Keratinocyte (primary cell): ENCODE measurements around the gene ABI2. TPM values are rescaled to one million over a fixed set of nuclear protein-coding genes. Genes with fewer than 3 reads are reported as not detected.

Experiments used
- DNase-seq: peaks from one replicate; pipeline ENCODE4 v3.0.0-alpha.2; 2011; ENCODE audit warnings: low read depth, missing footprints, low spot score
- FAIRE-seq: peaks from 2 replicates; lab custom pipeline; 2011; peaks lifted over from hg19 to GRCh38; lab: Jason Lieb, UNC
- H2AFZ ChIP-seq: 2 replicates; pipeline ENCODE4 v1.6.0; 2012; ENCODE audit warnings: low read length, control low read depth, inconsistent platforms; ENCODE audit not compliant: control insufficient read depth
- H3K27ac ChIP-seq: 2 replicates; pipeline ENCODE4 v1.5.1; 2011; ENCODE audit warnings: low read length; ENCODE audit not compliant: control insufficient read depth, insufficient read depth
- H3K27me3 ChIP-seq: 3 replicates; pipeline ENCODE4 v1.6.0; 2011; ENCODE audit warnings: low read length; ENCODE audit not compliant: control insufficient read depth, insufficient read depth; ENCODE audit errors: extremely low read depth
- H3K36me3 ChIP-seq, 2 experiments: 2 replicates in 1 of 2; 3 replicates in 1 of 2; pipeline ENCODE4 v1.5.1; 2011; ENCODE audit warnings: low read length in 2 of 2, mild to moderate bottlenecking in 1 of 2; ENCODE audit not compliant: control insufficient read depth in 2 of 2, insufficient read depth in 2 of 2; ENCODE audit errors: extremely low read depth in 1 of 2
- H3K4me1 ChIP-seq: 3 replicates; pipeline ENCODE4 v1.5.1; 2011; ENCODE audit warnings: low read length; ENCODE audit not compliant: control insufficient read depth, insufficient read depth; ENCODE audit errors: extremely low read depth
- H3K4me2 ChIP-seq: 3 replicates; pipeline ENCODE4 v1.6.0; 2011; ENCODE audit warnings: low read depth, low read length; ENCODE audit not compliant: control insufficient read depth, insufficient read depth; ENCODE audit errors: extremely low read depth
- H3K4me3 ChIP-seq, 3 experiments: fragments of 200-600 bp in 1 of 3; sonication (generic) in 1 of 3; 2 replicates in 2 of 3; 3 replicates in 1 of 3; pipeline ENCODE4 v1.5.1; 2011 to 2016; ENCODE audit warnings: low read length in 3 of 3, mild to moderate bottlenecking in 3 of 3, control low read depth in 2 of 3, inconsistent platforms in 1 of 3, low read depth in 1 of 3, mixed read lengths in 1 of 3, mixed run types in 1 of 3, moderate library complexity in 1 of 3; ENCODE audit not compliant: control insufficient read depth in 2 of 3, insufficient read depth in 2 of 3; ENCODE audit errors: extremely low read depth in 1 of 3
- H3K79me2 ChIP-seq: 2 replicates; pipeline ENCODE4 v1.6.0; 2012; ENCODE audit warnings: low read length; ENCODE audit not compliant: control insufficient read depth, insufficient read depth
- H3K9ac ChIP-seq: 3 replicates; pipeline ENCODE4 v1.6.0; 2011; ENCODE audit warnings: low read length; ENCODE audit not compliant: control insufficient read depth, insufficient read depth; ENCODE audit errors: extremely low read depth
- H3K9me1 ChIP-seq: 3 replicates; pipeline ENCODE4 v1.6.0; 2011; ENCODE audit warnings: low read length; ENCODE audit not compliant: control insufficient read depth, insufficient read depth; ENCODE audit errors: extremely low read depth
- H3K9me3 ChIP-seq: 2 replicates; pipeline ENCODE4 v1.5.1; 2012; ENCODE audit warnings: low read depth, low read length; ENCODE audit not compliant: control insufficient read depth
- H4K20me1 ChIP-seq: 3 replicates; pipeline ENCODE4 v1.6.0; 2011; ENCODE audit warnings: low read length; ENCODE audit not compliant: control insufficient read depth, insufficient read depth; ENCODE audit errors: extremely low read depth
- EZH2 ChIP-seq: IDR thresholded peaks from one replicate; pipeline ENCODE4 v1.6.1; 2012; ENCODE audit warnings: inconsistent platforms, mild to moderate bottlenecking, low read length, moderate library complexity
- dilution Hi-C: fragments of 300-500 bp; cut with MboI; formaldehyde crosslinking; loops from one replicate; pipeline ENCODE4 v1.7.0; 2020; ENCODE audit warnings: low sequenced_read_pairs; ENCODE audit not compliant: extremely low pct_ligation_motif_present
- polyA plus RNA-seq, 5 experiments: library from polyadenylated mRNA; depleted of rRNA in 3 of 5; stranded (reverse) in 3 of 5; stranded (forward) in 1 of 5; unstranded in 1 of 5; fragments of >200 nt; gene quantifications; 1 replicate in 1 of 5; 2 replicates in 3 of 5; 3 replicates in 1 of 5; pipeline versions ENCODE4 v1.2.1 to v1.2.3, GENCODE V29; 2011 to 2012; ENCODE audit warnings: missing spikeins in 2 of 5, low read depth in 1 of 5, low replicate concordance in 1 of 5
- TF ChIP-seq, protein P1 (sequence below), 3 experiments: IDR thresholded peaks in 1 of 3; conservative IDR thresholded peaks in 1 of 3; optimal IDR thresholded peaks in 1 of 3; 2 replicates in 2 of 3; 3 replicates in 1 of 3; pipeline versions ENCODE3 to v1.5.1; 2011; ENCODE audit warnings: low read length in 3 of 3, mild to moderate bottlenecking in 3 of 3, moderate library complexity in 2 of 3, control low read depth in 1 of 3, inconsistent platforms in 1 of 3; ENCODE audit not compliant: insufficient read depth in 2 of 3; ENCODE audit errors: extremely low read depth in 1 of 3

ABI2 gene
- polyA plus RNA-seq, 1 donor (not counting 4 experiments of a cell fraction or from before 2014, with no cell fraction given) = 12.9 TPM

DNA sequence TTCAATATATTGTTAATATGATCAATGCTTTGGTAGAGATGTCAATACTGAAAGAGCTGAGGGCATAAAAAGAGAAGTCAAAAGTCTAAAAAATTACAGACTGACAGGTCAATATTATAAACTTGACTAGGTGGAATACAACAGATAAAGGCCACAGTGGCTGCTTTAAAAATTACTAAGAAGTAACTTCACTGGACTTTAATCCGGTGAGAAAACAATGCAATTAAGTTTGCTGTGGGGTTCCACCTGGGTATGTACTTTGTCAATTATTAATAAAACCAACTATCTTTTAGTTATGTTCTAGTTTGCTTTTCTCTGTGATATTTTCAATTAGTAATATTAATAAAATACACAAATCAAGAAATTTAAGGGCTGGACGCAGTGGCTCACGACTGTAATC is 162.2 kb downstream of the ABI2 start:
- H3K9ac ChIP-seq = no peak overlapping the region
- no peak overlapping the region for H2AFZ ChIP-seq
- H3K9me3 ChIP-seq = no peaks in the 10 kb centered on the region
- no peak for TF ChIP-seq EZH2
- TF ChIP-seq, protein P1, sequence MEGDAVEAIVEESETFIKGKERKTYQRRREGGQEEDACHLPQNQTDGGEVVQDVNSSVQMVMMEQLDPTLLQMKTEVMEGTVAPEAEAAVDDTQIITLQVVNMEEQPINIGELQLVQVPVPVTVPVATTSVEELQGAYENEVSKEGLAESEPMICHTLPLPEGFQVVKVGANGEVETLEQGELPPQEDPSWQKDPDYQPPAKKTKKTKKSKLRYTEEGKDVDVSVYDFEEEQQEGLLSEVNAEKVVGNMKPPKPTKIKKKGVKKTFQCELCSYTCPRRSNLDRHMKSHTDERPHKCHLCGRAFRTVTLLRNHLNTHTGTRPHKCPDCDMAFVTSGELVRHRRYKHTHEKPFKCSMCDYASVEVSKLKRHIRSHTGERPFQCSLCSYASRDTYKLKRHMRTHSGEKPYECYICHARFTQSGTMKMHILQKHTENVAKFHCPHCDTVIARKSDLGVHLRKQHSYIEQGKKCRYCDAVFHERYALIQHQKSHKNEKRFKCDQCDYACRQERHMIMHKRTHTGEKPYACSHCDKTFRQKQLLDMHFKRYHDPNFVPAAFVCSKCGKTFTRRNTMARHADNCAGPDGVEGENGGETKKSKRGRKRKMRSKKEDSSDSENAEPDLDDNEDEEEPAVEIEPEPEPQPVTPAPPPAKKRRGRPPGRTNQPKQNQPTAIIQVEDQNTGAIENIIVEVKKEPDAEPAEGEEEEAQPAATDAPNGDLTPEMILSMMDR (optimal IDR thresholded peaks at IDR 0.05 in 1 of 3, IDR thresholded peaks at IDR 0.05 in 1 of 3, conservative IDR thresholded peaks at IDR 0.05 in 1 of 3; ENCODE audit: extremely low read depth in 1 of 3, insufficient read depth in 2 of 3, low read length in 3 of 3) = no peak
- no peak for DNase-seq
- H3K9me1 ChIP-seq = no peaks in the 10 kb centered on the region
- dilution Hi-C loops = no loop called here
- H3K27ac ChIP-seq = no peak overlapping the region
- H4K20me1 ChIP-seq = no peaks in the 10 kb centered on the region
- no peak for FAIRE-seq
- no peaks in the 10 kb centered on the region for H3K27me3 ChIP-seq
- peaks cover 5% of the 10 kb centered on the region for H3K4me1 ChIP-seq
- H3K79me2 ChIP-seq = no peaks in the 10 kb centered on the region
- H3K4me2 ChIP-seq = no peak overlapping the region
- no peaks in the 10 kb centered on the region for H3K36me3 ChIP-seq
- H3K4me3 ChIP-seq = no peak overlapping the region

DNA sequence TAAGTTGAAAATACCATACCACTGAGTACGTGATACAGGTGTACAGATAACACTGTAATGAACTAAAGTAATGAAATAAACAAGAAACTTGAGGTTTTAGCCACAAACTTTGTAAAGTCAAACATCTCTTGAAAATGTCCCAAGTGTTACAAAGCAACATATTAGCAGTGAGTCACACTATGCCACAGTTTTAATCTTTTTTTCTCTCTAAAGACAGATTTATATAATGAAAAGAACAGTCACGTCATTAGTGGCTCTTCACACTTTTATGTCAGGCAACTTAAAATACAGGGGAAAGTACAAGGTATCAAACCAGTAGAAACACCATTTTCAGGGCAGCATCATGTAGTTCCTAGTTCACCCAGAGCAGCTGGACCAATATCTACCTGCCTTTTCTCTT is 164.8 kb downstream of the ABI2 start:
- no peak for DNase-seq
- dilution Hi-C loops = no loop called here
- Histone ChIP-seq H2AFZ (no peak overlapping the region), H4K20me1 (no peaks in the 10 kb centered on the region), H3K4me3 (no peak overlapping the region), H3K36me3 (no peaks in the 10 kb centered on the region), H3K4me2 (no peak overlapping the region), H3K9me1 (no peaks in the 10 kb centered on the region), H3K27me3 (no peaks in the 10 kb centered on the region), H3K27ac (no peak overlapping the region), H3K4me1 (peaks cover 5% of the 10 kb centered on the region), H3K9me3 (no peaks in the 10 kb centered on the region), H3K79me2 (peaks cover 2% of the 10 kb centered on the region), H3K9ac (no peak overlapping the region)
- no peak for FAIRE-seq
- TF ChIP-seq, protein P1 (optimal IDR thresholded peaks at IDR 0.05 in 1 of 3, IDR thresholded peaks at IDR 0.05 in 1 of 3, conservative IDR thresholded peaks at IDR 0.05 in 1 of 3; ENCODE audit: extremely low read depth in 1 of 3, insufficient read depth in 2 of 3, low read length in 3 of 3) = no peak
- no peak for TF ChIP-seq EZH2

Other genes with a start within 250 kb of the ABI2 start
- 5.3 to 11.6 TPM (median 8.9 TPM) in 3 replicates for gene CYP20A1, start 89.4 kb upstream of the ABI2 start, polyA plus RNA-seq
- 1.7 to 3.0 TPM (median 2.9 TPM) in 3 replicates for gene RAPH1, start 206.9 kb downstream of the ABI2 start, polyA plus RNA-seq